GM12878 (cell line): ENCODE measurements around the gene KRT222. TPM values are rescaled to one million over a fixed set of nuclear protein-coding genes. Genes with fewer than 3 reads are reported as not detected.

ENCODE experiments used
- ATAC-seq: fragments of 200-7000 bp; cut with Tn5 transposase; 3 replicates; pipeline ENCODE4 v1.9.1; 2020; ENCODE audit warnings: mild to moderate bottlenecking, moderate library complexity
- BruUV-seq: library from RNA; stranded (reverse); fragments of 400-500 nt; replicated peaks from 2 replicates; lab custom pipeline; 2021; lab: Mats Ljungman, UMichigan
- CTCF ChIA-PET: fragments of 300-600 bp; sonication (Branson Sonifier 250); formaldehyde crosslinking; extraction: SDS; loops from one replicate; lab custom pipeline; 2021; ENCODE audit warnings: inconsistent platforms; lab: Yijun Ruan, JAX
- POLR2A ChIA-PET: fragments of 350-600 bp; formaldehyde crosslinking; extraction: SDS; loops from one replicate; lab custom pipeline; 2021; ENCODE audit warnings: inconsistent platforms; lab: Charles Lee
- RAD21 ChIA-PET: fragments of 300-600 bp; sonication (Branson Sonifier 250); formaldehyde crosslinking; loops from one replicate; lab custom pipeline; 2023; ENCODE audit warnings: antibody characterized with exemption; ENCODE audit not compliant: unreplicated experiment; lab: Charles Lee
- SMC1A ChIA-PET: fragments of 300-600 bp; sonication (Branson Sonifier 250); formaldehyde crosslinking; loops from one replicate; lab custom pipeline; 2023; ENCODE audit not compliant: unreplicated experiment, uncharacterized antibody; lab: Charles Lee
- DNase-seq: peaks from one replicate; pipeline ENCODE4 v3.0.0-alpha.2; 2011; ENCODE audit warnings: low read depth, low spot score
- FAIRE-seq: peaks from 3 replicates; lab custom pipeline; 2011; peaks lifted over from hg19 to GRCh38; lab: Jason Lieb, UNC
- H2AFZ ChIP-seq: 2 replicates; pipeline ENCODE4 v1.6.0; 2011; ENCODE audit warnings: low read depth, low read length, control low read depth; ENCODE audit not compliant: control insufficient read depth
- H3K27ac ChIP-seq: 2 replicates; pipeline ENCODE4 v1.5.1; 2011; ENCODE audit warnings: control low read depth; ENCODE audit not compliant: control insufficient read depth, insufficient read depth
- H3K27me3 ChIP-seq, 2 experiments: replicated peaks in 1 of 2; 2 replicates each; pipeline versions ENCODE4 v1.6.0 to v1.6.1; 2011; ENCODE audit warnings: low read length in 1 of 2; ENCODE audit not compliant: control insufficient read depth in 2 of 2, insufficient read depth in 2 of 2
- H3K36me3 ChIP-seq, 2 experiments: 2 replicates each; pipeline ENCODE4 v1.5.1; 2011; ENCODE audit warnings: low read length in 1 of 2; ENCODE audit not compliant: control insufficient read depth in 2 of 2, insufficient read depth in 2 of 2
- H3K4me1 ChIP-seq: 2 replicates; pipeline ENCODE4 v1.6.1; 2011; ENCODE audit warnings: mild to moderate bottlenecking, low read length, moderate library complexity, mixed read lengths; ENCODE audit not compliant: control insufficient read depth, insufficient read depth
- H3K4me2 ChIP-seq: 2 replicates; pipeline ENCODE4 v1.6.0; 2011; ENCODE audit warnings: control low read depth; ENCODE audit not compliant: control insufficient read depth, insufficient read depth
- H3K4me3 ChIP-seq: fragments of 200-600 bp; sonication (generic); 2 replicates; pipeline ENCODE4 v1.5.1; 2016
- H3K79me2 ChIP-seq: 2 replicates; pipeline ENCODE4 v1.6.0; 2011; ENCODE audit warnings: low read length; ENCODE audit not compliant: control insufficient read depth, insufficient read depth
- H3K9ac ChIP-seq: 2 replicates; pipeline ENCODE4 v1.8.0; 2011; ENCODE audit warnings: low read length, control low read depth, mixed read lengths; ENCODE audit not compliant: control insufficient read depth, insufficient read depth
- H3K9me3 ChIP-seq: replicated peaks from 3 replicates; pipeline ENCODE4 v1.5.1; 2011; ENCODE audit warnings: mild to moderate bottlenecking, low read length; ENCODE audit not compliant: control insufficient read depth, insufficient read depth
- H4K20me1 ChIP-seq: 2 replicates; pipeline ENCODE4 v1.6.0; 2011; ENCODE audit not compliant: control insufficient read depth, insufficient read depth
- ATF7 ChIP-seq: fragments of 450-650 bp; IDR thresholded peaks from 2 replicates; pipeline ENCODE4 v1.6.1; 2016; ENCODE audit warnings: low read depth, mild to moderate bottlenecking
- CEBPB ChIP-seq, 2 experiments: fragments of 150-350 bp in 1 of 2; IDR thresholded peaks; 2 replicates each; pipeline ENCODE4 v1.6.1; 2012 to 2014; ENCODE audit warnings: low read depth in 2 of 2, low read length in 2 of 2, borderline replicate concordance in 1 of 2, inconsistent platforms in 1 of 2
- EP300 ChIP-seq, 2 experiments: fragments of 150-350 bp in 1 of 2; IDR thresholded peaks; 2 replicates each; pipeline ENCODE4 v1.6.1; 2011 to 2012; ENCODE audit warnings: low read depth in 2 of 2, low read length in 2 of 2, borderline replicate concordance in 1 of 2, improper control_type of control experiment in 1 of 2, inconsistent platforms in 1 of 2; ENCODE audit not compliant: control insufficient read depth in 1 of 2
- ETV6 ChIP-seq, 2 experiments: fragments of 450-650 bp in 1 of 2; IDR thresholded peaks in 1 of 2; conservative IDR thresholded peaks in 1 of 2; 2 replicates each; pipeline ENCODE4 v1.6.1; 2014; ENCODE audit warnings: antibody characterized with exemption in 1 of 2, borderline replicate concordance in 1 of 2, low read depth in 1 of 2, mild to moderate bottlenecking in 1 of 2, moderate library complexity in 1 of 2
- MTA2 ChIP-seq: fragments of 450-650 bp; IDR thresholded peaks from 2 replicates; pipeline ENCODE4 v1.6.1; 2016; ENCODE audit warnings: low read depth, mild to moderate bottlenecking, moderate library complexity
- NRF1 ChIP-seq: conservative IDR thresholded peaks from 2 replicates; pipeline ENCODE4 v1.6.1; 2011; ENCODE audit warnings: mild to moderate bottlenecking, low read depth, low read length, improper control_type of control experiment
- RFX5 ChIP-seq: IDR thresholded peaks from 2 replicates; pipeline ENCODE4 v1.6.1; 2011; ENCODE audit warnings: low read depth, low read length, improper control_type of control experiment
- SP1 ChIP-seq: IDR thresholded peaks from one replicate; pipeline ENCODE4 v1.6.1; 2011; ENCODE audit warnings: low read depth, low read length
- SRF ChIP-seq, 2 experiments: IDR thresholded peaks; 2 replicates each; pipeline ENCODE4 v1.6.1; 2011; ENCODE audit warnings: low read depth in 2 of 2, low read length in 2 of 2, mild to moderate bottlenecking in 1 of 2, moderate library complexity in 1 of 2
- ZNF687 ChIP-seq: fragments of 450-650 bp; IDR thresholded peaks from 2 replicates; pipeline ENCODE4 v1.6.1; 2017; ENCODE audit warnings: mild to moderate bottlenecking, moderate library complexity
- WGBS: methylation state at CpG from one replicate; pipeline ENCODE4 v1.1.6; 2016; ENCODE audit warnings: low lambda C conversion rate; ENCODE audit not compliant: insufficient replicate concordance, insufficient coverage; ENCODE audit errors: missing lambda C conversion rate; 5-methylcytosine and 5-hydroxymethylcytosine counted together
- in situ Hi-C: fragments of 300-500 bp; cut with MboI; formaldehyde crosslinking; loops from 9 replicates; pipeline ENCODE4 v1.14.3; 2018; ENCODE audit warnings: mixed read lengths
- intact Hi-C: fragments of 100-400 bp; cut with micrococcal nuclease; formaldehyde crosslinking; loops from one replicate; pipeline ENCODE4 v1.14.2; 2022; ENCODE audit not compliant: unreplicated experiment
- polyA plus RNA-seq, 11 experiments: library from polyadenylated mRNA; depleted of rRNA in 4 of 11; unstranded in 6 of 11; stranded (reverse) in 5 of 11; fragments of >200 nt; fragmentation: Nextera tagmentation in 4 of 11; fragmentation: Illumina TruSeq in 1 of 11; extraction: Ambion mirVana in 4 of 11; extraction: Trizol in 1 of 11; gene quantifications; 1 replicate in 1 of 11; 2 replicates in 10 of 11; pipeline versions ENCODE4 v1.2.1 to v1.2.3, GENCODE V29; 2011 to 2016; ENCODE audit warnings: inconsistent platforms in 2 of 11, missing spikeins in 2 of 11, low read depth in 1 of 11
- total RNA-seq, 4 experiments: library from RNA; depleted of rRNA in 3 of 4; stranded (reverse); fragments of >200 nt in 3 of 4; fragmentation: Illumina TruSeq in 1 of 4; extraction: Trizol in 1 of 4; gene quantifications; 2 replicates each; pipeline versions ENCODE4 v1.2.1 to v1.2.3, GENCODE V29; 2013 to 2021
- TF ChIP-seq, protein P1 (sequence below): IDR thresholded peaks from 2 replicates; pipeline ENCODE4 v1.6.1; 2012; ENCODE audit warnings: improper control_type of control experiment, low read depth, low read length; ENCODE audit not compliant: insufficient replicate concordance

The KRT222 gene
- total and polyA plus RNA-seq, 10 of the 15 experiments (the other 5 are each of a cell fraction or from before 2014, with no cell fraction given): 0.21 to 6.4 (median 0.54) TPM; not detected in 1

DNA sequence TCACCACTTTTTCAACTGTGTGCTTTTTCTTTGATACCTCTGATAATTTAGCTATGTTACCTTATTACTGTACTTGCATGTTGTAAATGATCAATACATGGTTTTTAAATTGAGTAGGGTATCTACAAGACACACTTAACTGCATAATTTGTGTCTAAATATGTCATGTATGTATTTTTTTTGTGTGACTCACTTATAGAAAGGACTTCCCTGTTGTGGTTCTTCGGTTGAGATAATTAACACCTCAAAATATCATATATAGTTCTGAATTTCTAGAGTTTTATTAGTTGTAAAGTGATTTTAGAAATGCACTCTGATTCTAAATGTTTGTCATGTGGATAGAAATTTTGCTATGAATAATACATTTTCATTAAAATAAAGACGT lies 14.5 kb upstream of the KRT222 start:
- intact Hi-C loops: loop anchor here (5.0 kb wide), 1 partner anchor 98 kb away; no protein-coding TSS in a partner anchor
- H3K36me3 ChIP-seq: no peaks in the 10 kb centered on the region
- peaks cover 0 to 8% of the 10 kb centered on the region in 2 experiments; a peak in 1 of 4 replicates for H3K27me3 ChIP-seq
- no peaks in the 10 kb centered on the region for H3K9me3 ChIP-seq
- no peak overlapping the region for H3K4me2 ChIP-seq
- no peaks in the 10 kb centered on the region for H4K20me1 ChIP-seq
- CTCF ChIA-PET: interaction anchor here (1.1 to 4.1 kb wide), 5 partner anchors 15 to 64 kb away, joined by 4 to 18 read pairs (median 8); no protein-coding TSS in a partner anchor
- ATAC-seq: peak; percentile 76
- no peak overlapping the region for H3K27ac ChIP-seq
- no peak for FAIRE-seq
- H2AFZ ChIP-seq: no peak overlapping the region
- H3K9ac ChIP-seq: no peak overlapping the region
- BruUV-seq: no TSS peak
- RAD21 ChIA-PET: interaction anchor here (1.0 to 3.1 kb wide), 7 partner anchors 12 to 262 kb away, joined by 3 to 15 read pairs (median 10); partner anchors contain the start of gene TOP2A
- SMC1A ChIA-PET: interaction anchor here (0.8 to 9.3 kb wide), 17 partner anchors 9 to 215 kb away, joined by 3 to 58 read pairs (median 4); partner anchors contain the start of gene KRT24
- H3K79me2 ChIP-seq: no peaks in the 10 kb centered on the region
- H3K4me1 ChIP-seq: no peaks in the 10 kb centered on the region
- in situ Hi-C loops: no loop called here
- no peak overlapping the region; the same call in 1 of the 2 replicates for H3K4me3 ChIP-seq
- no peak for DNase-seq
- WGBS: 3% methylated on average over 2 of the region's 2 CpGs
- POLR2A ChIA-PET: interaction anchor here (1.0 to 1.7 kb wide), 3 partner anchors 60 to 65 kb away, joined by 3 read pairs; no protein-coding TSS in a partner anchor
- TF ChIP-seq NRF1 (no peak), ZNF687 (no peak), EP300 (IDR thresholded peaks at IDR 0.05; ENCODE audit: borderline replicate concordance in 1 of 2, control insufficient read depth in 1 of 2, low read depth in 2 of 2, low read length in 2 of 2) (peak in 1 of 2 experiments; percentile 29; a peak in 1 of 4 replicates), SP1 (no peak), ATF7 (peak; percentile 42; the same call in 1 of the 2 replicates), SRF (IDR thresholded peaks at IDR 0.05; ENCODE audit: low read depth in 2 of 2, low read length in 2 of 2) (no peak), ETV6 (conservative IDR thresholded peaks at IDR 0.05 in 1 of 2, IDR thresholded peaks at IDR 0.05 in 1 of 2; ENCODE audit: borderline replicate concordance in 1 of 2, low read depth in 1 of 2) (no peak), RFX5 (no peak), MTA2 (peak; percentile 60), CEBPB (IDR thresholded peaks at IDR 0.05; ENCODE audit: borderline replicate concordance in 1 of 2, low read depth in 2 of 2, low read length in 2 of 2) (no peak)
- TF ChIP-seq, protein P1, sequence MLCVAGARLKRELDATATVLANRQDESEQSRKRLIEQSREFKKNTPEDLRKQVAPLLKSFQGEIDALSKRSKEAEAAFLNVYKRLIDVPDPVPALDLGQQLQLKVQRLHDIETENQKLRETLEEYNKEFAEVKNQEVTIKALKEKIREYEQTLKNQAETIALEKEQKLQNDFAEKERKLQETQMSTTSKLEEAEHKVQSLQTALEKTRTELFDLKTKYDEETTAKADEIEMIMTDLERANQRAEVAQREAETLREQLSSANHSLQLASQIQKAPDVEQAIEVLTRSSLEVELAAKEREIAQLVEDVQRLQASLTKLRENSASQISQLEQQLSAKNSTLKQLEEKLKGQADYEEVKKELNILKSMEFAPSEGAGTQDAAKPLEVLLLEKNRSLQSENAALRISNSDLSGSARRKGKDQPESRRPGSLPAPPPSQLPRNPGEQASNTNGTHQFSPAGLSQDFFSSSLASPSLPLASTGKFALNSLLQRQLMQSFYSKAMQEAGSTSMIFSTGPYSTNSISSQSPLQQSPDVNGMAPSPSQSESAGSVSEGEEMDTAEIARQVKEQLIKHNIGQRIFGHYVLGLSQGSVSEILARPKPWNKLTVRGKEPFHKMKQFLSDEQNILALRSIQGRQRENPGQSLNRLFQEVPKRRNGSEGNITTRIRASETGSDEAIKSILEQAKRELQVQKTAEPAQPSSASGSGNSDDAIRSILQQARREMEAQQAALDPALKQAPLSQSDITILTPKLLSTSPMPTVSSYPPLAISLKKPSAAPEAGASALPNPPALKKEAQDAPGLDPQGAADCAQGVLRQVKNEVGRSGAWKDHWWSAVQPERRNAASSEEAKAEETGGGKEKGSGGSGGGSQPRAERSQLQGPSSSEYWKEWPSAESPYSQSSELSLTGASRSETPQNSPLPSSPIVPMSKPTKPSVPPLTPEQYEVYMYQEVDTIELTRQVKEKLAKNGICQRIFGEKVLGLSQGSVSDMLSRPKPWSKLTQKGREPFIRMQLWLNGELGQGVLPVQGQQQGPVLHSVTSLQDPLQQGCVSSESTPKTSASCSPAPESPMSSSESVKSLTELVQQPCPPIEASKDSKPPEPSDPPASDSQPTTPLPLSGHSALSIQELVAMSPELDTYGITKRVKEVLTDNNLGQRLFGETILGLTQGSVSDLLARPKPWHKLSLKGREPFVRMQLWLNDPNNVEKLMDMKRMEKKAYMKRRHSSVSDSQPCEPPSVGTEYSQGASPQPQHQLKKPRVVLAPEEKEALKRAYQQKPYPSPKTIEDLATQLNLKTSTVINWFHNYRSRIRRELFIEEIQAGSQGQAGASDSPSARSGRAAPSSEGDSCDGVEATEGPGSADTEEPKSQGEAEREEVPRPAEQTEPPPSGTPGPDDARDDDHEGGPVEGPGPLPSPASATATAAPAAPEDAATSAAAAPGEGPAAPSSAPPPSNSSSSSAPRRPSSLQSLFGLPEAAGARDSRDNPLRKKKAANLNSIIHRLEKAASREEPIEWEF: peak; percentile 76
